T-helper 1 cell (primary cell): ENCODE measurements around the gene DRGX.

Experiments used
- DNase-seq, 5 donors: peaks; one replicate each; pipeline ENCODE4 v3.0.0-alpha.2; 2012 to 2020

DRGX gene

DNA sequence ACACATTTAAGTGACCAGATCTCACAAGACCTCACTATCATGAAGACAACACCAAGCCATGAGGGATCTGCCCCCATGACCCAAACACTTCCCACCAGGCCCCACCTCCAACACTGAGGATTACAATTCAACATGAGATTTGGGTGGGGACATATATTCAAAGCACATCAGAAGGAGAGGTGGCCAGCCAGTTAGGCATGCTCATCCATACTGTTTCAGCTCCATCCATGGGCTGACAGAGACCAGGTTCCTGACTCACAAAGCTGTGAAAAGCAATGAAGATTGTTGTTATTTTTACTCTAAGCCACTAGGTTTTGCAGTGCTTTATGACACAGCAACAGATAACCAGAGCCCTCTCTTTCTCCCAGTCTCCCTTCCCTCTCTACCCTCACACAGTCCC, 60.9 kb downstream of the DRGX start:
- DNase-seq: no peak

DNA sequence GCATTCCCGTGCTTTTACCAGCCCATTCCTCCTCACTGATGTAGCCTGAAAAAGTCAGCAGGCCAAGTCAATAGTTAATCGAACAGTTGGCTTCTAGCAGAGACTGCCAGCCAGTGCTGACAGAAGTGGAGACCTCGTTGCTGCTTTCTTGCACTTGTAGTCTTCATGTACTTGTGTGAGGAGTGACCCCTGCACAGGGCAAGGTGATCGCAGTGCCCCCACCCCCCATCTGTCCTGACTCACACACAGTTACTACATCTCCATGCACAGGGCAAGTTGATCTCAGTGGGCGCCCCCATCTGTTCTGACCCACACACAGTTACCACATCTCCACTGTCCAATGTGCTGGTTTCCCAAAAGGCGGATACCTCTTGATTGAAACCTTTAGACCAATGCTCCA, 62.7 kb downstream of the DRGX start:
- no peak for DNase-seq

DNA sequence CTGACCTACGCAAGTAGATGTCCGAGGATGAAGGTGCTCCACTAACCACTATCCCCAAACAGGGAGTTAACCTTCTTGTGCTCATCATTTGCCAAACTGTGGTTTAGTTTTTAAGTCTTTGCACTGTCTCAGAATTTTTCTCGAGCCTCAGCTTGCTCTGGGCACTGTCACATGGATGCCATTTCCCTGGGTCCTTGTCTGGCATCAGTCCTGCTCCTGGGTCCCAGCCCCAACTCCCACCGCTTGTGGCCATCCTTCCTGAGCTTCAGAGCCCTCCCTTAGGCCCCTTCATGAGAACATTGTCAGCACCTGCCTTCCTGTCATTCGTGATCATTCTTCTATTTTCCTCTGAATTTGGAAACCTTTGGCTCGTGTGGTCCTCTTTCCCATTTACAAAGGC, 63.1 kb downstream of the DRGX start:
- DNase-seq: no peak

DNA sequence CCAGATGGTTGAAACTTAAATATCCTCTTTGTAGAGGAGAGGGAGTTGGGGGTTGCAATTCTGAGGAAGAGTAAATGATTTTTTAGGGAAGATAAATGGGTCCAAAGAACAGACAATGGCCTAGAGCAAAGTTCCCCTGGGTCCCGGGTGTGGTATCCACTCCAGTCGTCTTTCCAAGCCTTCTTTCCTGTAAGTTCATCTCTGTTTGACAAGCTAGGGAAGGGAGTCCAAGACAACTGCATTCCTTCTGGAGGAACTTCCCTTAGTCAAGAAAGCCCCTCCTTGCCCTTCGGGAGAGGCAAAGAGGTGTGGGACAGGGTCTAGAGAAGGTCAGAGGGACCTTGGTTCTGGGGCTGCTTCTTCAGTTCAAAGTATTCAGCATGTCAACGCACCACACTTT, 63.6 kb downstream of the DRGX start:
- DNase-seq: no peak

DNA sequence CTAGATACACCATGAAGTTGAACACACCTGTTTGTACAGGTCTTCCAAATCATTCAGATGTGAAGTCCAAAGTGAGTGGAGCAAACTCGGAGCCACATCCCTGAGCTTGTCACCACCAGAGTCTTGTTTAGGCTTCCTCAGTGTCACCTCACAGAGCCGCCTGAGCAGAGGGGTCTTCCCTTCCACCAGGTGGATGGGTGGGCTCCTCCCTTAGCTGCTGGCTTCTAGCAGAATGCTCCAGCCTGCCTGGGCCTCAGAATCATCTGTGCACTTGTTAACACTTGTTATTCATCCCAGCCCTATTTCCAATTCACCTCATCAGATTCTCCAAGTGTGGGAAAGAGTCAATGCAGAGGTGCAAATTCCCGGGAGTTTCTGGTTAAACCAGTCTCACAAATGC, 64.5 kb downstream of the DRGX start:
- DNase-seq: no peak

DNA sequence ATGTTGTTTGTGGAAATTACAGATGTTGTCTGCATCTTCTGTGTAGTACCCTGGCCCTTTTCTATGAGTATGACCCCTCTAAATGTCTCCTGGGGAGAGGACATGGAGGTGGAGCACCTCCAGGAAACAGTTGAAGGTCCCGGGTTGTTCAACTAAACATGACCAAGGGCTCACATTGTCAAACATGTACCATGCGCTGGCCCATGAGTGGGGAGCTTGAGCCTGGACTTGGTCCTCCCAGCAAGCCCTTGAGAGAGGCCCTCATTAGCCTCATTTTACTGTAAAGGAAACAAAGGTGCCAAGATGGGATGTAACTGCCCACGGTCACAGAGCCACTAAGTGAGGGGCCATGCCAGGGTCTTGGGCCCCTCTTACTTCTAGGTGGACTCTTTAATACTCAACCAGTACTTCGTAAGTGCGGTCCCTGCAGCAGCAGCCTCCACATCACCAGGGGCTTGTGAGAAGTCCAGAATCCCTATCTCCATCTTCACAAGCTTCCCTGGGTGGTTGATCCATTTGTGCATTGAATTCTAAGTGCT, 65.7 kb downstream of the DRGX start:
- DNase-seq: no peak

DNA sequence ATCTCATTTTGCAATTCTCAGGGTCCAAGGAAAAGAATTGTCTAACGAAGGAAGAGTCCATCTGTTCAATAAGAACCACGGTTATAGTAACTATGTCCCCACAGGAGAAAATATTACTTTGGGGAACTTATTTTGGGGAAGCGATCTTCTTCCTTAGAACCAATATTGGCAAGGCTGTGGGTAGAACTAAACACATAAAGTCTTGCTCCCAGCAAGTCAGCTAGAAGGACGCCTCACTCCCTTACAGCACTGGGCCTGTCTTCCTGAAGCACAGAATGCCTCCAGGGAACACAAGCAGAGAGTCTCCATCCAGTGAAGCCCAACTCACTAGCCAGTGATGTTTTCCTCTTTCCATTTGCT, 66.8 kb downstream of the DRGX start:
- DNase-seq: no peak

DNA sequence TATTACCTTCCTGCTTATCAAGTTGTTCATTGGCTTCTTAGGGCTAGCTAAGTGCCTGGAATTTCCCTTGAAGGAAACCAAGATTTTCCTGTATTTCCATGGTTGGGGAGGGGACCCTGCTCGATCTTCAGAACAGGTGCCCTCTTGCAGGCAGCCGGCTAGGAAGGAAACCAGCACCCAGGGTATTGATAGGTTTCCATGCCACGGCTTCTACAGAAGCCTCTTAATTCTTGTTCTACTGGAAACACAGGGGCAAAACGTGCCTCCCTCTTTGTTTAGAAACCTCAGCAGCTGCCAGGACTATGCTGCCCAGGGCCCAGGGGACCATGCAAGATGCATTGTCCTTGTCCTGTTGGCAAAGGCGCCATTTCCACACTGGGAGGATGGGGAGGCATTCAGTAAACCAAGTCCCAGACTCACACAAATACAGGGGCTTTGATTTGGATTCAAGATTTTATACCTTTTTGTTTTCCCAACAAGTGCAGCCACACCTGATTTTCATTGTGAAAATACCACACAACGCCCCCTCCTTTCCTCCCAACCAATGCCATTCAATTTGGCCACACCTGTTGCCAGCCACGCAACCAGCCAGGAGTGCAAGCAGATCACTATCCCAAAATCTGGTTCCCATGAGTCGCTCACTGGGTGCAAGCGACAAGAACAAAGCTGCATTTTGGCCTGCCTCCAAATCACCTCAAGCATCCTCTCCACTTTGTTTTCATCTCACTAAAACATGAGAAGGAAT, 67.3 kb downstream of the DRGX start:
- DNase-seq: no peak

DNA sequence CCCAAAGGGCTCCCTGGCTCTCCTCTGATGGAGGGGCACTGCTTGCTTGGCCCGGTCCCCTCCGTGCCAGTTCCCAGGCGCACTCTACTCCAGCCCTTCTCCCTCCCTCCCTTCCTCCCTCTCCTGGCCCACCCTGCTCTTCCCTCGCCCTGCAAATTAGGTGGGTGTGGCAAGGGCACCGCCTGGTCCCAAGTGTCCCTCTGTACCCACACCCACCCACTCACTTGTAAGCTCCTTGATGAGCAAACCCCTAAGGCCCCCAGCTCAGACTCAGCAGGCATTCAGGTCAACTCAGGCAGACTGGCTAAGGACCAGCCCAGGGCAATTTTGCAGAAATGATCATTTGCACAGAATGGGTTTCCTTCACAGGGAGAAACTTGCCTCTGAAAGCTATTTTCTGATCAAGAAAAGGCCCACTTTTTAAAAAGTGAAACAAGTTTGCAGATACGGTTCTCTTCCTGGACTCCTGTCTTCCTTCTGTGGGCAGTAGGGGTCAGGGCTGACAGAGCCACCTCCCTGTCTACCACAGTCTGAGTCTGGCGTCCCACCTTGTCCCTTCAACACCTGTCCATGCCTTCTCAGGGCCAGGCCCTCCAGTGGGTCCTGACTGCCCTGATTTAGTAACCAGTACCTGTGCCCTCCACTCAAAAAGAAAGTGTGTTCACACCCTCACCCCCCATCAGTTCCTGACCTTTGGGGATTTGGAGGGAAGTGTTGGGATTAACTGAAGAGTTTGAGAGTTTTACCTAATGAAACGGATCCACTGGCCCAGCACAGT, 68.7 kb downstream of the DRGX start:
- DNase-seq: no peak

DNA sequence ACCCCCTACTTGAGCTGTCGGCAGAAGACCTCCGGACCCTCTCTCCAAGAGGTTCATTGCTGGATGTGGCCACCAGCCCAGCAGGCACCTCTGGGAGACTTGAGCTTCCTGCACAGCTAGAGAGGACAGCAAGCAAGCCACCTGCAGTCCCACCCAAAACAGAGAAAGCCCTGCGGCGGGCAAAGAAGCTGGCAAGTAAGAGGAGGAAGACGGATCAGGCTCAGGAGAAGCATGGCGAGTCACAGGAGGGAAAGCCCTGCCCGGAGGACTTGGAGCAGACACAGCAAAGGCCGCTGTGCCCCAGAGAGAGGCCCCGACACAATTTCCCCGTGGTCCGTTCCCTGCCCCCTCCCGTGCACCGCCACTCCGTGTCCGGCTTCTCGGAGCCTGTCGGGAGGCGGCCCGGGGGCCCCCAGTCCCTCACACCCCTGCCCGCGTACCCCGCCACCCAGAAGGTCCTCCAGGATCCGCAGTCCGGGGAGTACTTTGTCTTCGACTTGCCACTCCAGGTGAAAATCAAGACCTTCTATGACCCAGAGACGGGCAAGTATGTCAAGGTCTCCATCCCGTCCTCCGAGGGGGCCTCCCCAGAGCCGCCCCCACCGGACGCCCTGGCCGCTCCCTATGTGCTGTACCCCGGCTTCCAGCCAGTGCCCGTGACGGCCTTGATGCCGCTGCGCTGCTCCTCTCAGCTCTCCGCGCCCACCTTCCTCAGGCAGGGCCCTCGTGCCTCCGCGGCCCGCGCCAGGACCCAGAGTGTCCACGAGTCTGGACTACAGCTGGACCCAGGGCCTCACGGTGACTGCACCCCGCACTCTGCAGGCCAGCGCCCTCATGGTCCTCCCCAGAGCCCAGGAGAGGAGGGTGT, 69.7 kb downstream of the DRGX start:
- no peak for DNase-seq

DNA sequence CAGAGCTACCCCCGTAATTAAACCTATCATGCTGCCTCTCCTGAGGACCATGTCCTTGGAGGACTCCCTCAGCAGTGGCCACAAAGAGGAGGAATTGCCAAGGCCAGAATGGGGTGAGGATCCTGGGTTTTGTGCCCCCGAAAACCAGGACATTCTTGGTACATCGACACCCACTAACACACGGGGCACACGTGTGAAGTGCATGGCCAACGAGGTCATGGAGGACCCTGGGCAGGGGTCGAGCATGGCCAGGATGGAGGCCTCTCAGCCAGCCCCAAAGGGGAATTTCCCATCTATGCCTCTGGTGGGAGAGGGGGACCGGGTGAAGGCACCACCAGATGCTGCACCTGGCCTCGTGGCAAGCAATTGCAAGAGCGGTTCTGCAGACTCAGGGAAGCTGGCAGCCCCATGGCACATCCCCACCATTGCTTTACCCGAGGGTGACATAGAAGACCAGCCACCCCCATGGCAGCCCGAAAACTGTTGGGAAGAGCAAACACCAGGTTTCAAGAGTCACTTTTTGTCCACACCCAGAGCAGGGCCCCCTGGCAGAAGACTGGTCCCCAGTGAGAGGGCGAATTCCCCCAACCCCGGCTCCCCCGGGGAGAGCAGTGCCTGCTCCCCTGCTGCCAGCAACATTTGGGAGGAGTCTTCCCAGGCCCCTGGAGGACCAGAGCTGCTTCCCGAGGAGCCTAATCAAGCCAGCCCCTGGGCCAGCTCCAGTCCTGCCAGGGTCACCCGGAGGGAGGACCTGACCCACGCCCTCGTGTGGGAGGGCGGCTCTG, 70.6 kb downstream of the DRGX start:
- DNase-seq: no peak

DNA sequence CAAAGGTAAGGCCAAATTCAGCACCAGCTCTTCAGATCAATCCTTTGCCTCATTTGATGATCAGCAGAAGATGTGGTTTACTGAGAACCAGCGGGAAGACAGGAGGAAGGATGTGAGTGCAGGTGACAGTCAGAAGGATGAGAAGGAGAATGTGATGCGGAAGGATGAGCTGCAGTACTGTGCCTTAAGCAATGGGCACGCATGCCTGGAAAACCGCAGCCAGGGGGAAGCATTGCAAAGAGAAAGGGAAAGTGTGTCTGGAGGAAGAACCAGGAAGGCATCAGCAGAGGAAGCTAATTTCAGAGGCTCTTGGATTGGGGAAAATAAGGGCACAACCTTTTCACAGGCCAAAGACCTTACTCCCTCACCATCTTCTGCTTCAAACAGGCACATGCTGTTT, 71.2 kb downstream of the DRGX start:
- no peak for DNase-seq

DNA sequence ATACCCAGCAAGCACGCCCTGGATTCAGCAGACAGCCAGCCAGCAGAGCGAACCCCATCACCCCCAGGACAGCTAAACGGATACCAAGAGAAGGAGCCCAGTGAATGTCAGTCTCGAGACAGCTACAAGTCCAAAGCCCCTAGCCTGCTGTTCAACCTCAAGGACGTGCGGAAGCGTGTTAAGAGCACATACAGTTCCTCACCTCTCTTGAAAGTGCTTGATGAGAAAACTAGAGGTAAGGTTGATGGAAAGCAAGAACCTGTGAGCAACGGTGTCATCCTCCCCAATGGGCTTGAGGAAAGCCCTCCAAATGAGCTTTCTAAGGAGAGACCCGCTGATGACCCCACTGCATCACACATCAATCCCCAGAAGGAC, 72.0 kb downstream of the DRGX start:
- DNase-seq: no peak

DNA sequence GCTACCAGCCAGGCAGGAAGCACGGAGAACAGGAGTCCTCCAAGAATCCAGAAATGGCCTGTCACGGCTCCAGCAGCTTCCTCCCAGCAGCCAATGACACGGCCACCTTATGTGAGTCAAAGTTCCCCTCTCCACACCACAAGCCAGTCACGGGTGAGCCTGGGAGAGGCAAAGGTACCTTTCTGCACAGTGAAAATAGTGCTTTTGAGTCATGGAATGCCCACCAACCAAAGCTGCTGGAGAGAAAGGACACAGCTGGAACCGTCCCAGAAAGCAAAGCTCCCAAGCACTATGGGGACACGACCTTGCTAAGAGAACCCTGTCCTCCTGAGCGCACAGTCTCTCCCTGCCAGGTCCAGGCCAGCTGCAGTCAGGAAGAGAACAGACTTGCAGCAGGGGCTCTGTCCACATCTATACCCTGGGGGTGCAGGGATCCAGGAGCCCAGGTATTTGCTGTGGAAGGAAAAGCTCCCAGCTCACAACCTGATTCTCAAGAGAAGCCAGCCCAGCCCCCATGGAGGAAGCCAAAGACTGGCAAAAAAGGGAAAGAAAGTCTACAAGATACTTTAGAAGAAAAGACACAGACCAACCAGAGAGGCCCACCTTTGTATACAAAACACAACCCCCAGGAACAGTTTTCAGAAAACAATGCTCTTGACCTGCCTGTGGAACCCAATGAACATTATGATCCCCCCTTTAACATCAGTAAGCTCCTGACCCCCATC, 72.6 kb downstream of the DRGX start:
- no peak for DNase-seq

DNA sequence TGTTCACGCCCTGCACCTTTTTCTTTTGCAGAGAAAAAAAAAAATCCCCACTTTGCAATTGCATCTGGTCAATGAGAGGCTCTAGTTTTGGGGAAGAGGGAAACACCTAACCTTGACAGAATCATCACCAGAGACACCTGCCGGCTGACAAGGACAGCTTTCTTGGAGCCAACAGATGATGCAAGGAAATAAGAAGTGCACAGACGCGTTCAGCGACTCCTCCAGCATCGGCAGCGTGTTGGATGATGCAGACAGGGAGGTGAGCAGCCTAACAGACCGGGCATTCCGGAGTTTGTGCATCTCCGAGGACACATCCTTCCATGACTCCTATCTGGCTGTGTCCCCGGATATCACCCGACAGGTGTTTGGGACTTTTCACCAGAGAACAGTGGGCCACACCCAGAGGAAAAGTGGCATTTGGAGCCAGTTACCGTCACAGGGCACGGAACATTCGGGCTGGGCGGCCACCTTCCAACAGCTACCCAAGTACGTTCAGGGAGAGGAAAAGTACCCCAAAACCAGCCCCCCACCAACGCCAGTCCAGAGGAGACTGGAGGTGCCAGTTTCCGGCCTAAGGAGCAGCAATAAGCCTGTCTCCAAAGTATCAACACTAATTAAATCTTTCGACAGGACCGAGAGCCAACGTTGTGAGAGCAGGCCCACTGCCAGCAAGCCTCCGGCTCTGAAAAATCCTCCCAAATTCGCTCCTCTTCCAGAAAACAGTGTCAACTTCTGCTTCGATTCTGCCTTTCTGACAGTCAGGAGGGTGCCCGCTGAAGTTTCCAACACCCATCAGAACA, 73.3 kb downstream of the DRGX start:
- no peak for DNase-seq

DNA sequence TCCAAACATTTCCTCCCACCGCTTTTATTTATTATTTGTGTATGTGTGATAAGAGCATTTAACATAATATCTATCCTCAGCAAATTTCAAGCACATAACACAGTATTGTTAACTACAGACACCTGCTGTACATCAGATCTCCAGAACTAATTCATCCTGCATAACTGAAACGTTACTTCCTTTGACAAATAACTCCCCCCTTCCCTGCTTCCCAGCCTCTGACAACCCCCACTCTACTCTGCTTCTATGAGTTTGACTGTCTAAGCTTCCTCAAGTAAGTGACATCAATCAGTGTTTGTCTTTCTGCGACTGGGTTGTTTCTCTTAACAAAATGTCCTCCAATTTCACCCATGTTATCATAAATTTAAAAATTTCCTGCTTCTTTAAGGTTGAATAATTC, 74.9 kb downstream of the DRGX start:
- DNase-seq: no peak

DNA sequence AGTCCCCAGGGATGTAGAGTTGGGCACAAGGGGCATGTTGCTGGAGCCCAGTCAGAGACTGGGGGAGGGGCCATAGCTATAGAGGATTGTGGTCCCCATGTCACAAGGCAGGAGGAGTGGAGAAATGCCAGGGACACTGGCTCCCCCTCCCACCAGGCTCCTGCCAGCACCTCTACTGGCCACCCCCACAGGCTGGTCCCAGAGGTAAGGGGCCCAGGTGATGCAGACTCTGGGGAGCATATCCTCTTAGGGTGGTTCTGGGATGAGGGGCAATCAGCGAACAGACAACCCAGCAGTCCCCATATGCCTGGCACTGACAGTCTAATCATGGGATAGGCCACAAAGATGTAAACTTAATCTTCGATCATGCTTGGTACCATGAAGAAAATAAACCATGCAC, 75.7 kb downstream of the DRGX start:
- DNase-seq: no peak

DNA sequence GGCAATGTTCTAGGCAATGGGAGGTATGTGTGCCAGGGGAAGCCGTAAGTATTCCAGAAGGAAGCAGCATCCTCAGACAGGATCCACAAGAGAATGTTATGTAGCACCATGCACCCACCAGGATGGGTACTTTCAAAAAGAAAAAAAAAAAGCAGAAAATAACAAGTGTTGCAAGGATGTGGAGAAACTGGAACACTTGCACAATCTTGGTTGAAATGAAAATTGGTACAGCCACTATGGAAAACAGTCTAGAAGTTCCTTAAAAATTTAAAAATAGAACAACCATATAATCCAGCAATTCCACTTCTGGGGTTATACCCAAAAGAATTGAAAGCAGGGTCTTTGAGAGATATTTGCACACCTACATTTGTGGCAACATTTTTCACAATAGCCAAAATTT, 76.7 kb downstream of the DRGX start:
- DNase-seq: no peak

DNA sequence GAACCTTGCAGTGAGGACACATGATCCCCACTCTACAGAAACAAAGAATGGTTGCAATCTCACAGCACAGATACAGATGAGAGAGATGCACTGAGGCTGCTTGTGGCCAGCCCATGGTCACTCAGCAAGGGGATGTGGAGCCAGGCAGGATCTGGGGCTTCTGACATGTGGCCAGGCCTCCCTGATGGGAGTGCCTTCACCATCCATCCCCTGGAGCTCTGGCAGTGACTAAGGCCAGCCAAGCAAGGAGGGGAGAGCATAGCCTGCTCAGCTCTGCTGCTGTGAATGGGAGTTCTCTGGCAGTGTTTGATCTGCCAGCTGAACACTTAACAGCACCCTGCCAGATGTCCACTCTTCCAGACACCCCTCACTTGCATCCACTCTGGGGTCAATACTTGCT, 77.1 kb downstream of the DRGX start:
- no peak for DNase-seq

DNA sequence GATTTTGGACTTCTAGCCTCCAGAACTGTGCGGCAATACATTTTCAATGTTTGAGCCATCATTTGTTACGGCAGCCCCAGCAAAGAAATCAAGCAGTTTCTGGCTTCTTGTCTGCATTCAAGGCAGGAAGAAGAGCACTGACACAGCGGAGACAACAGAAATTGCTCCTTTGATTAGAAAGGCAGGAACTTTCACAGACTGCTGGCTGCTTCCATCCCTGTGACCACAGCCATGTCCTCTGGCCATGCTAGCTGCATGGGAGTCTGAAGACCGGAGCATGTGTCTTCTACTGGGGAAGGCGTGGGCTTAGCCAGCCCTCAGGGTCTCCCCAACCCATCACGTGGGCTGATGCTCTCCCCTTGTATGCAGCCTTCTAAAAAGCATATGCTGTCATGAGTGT, 77.9 kb downstream of the DRGX start:
- DNase-seq: no peak

DNA sequence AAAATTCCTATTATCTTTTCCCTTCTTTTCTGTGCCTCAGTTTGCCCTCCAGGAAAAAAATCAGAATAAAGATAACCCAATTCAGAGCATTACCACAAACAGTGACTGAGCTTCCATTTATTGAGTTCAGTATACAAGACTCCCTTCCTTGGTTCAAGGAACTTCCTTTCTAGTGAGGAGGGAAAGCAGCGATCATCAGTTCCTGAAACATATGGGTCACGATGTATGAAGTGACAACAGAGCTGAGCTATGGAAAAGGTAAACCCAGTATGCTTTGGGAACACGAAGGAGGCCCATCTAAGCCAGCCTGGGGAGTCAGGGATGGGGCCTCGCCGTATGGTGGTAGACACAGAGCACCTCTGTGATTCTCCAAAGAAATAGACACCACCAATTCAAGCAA, 81.1 kb downstream of the DRGX start:
- no peak for DNase-seq
